Measurements from ENCODE around the gene N4BP2L1.

Gene N4BP2L1

DNA sequence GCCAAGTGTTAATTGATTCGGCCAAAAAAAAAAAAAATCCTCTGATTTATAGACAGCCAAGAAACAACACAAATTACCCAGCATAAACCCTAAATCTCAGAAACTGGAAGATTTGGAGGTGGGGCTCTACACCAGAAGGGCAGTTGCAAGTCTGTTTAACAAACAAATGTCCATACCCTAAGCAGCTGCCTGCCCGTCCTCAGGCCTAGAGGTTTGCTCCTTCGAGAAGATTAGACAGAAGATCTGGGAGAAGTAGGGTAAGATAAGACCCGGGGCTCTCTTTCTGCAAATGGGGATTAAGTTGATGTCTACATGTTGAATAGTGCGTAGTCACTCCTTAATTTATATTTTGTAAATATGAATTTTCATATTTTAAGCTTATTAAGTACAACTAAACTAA lies 3.4 kb upstream of the N4BP2L1 start:
- DNase-seq (ENCODE audit: low spot score), result no peak

- DNase-seq (ENCODE audit: low spot score), result no peak
These were observed 2.3 kb upstream of the N4BP2L1 start for GRCh38 chr13:32430018-32430747.

- no peak for DNase-seq (ENCODE audit: low spot score)
These were observed 1.5 kb upstream of the N4BP2L1 start for GRCh38 chr13:32429433-32429909.

DNA sequence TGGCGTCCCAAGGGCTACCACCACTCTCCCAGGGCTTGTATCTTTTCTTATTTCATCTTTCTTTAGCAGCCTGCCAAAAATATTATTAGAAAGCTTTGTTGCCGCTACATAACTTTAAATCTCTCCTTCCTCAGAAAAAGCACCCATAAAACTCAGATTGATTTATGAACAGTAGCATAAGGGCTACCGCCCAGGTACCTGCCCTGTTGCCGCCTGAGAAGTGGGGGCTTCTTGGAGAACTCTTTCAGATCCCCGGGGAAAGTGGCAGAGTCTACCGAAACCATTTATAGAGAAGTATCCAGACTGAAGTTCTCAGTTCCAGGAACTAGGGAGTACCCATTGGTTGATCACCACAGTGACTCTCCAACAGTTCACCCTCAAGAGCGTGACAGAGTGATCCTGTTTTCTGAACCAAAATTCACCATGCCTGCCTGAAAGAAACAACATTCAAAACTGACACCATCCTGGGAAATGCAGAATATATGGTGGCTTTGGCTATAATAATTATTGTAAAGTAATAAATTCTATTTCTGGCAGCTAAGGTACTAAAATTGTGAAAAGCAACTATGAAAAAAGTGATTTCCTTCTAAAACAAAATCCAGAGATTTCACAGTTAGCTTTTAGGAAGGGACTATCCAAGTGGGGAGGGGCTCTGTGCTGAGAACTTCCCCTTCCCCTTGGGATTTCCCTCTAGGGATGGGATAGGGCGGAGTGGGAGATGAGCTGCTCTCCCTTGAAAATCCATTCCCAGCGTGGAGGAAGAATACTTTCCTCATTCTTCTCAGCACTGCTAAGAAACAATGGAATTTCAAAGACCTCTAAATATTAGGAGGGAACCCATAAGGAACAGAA lies 877 bp upstream of the N4BP2L1 start:
- no peak for DNase-seq (ENCODE audit: low spot score)

DNA sequence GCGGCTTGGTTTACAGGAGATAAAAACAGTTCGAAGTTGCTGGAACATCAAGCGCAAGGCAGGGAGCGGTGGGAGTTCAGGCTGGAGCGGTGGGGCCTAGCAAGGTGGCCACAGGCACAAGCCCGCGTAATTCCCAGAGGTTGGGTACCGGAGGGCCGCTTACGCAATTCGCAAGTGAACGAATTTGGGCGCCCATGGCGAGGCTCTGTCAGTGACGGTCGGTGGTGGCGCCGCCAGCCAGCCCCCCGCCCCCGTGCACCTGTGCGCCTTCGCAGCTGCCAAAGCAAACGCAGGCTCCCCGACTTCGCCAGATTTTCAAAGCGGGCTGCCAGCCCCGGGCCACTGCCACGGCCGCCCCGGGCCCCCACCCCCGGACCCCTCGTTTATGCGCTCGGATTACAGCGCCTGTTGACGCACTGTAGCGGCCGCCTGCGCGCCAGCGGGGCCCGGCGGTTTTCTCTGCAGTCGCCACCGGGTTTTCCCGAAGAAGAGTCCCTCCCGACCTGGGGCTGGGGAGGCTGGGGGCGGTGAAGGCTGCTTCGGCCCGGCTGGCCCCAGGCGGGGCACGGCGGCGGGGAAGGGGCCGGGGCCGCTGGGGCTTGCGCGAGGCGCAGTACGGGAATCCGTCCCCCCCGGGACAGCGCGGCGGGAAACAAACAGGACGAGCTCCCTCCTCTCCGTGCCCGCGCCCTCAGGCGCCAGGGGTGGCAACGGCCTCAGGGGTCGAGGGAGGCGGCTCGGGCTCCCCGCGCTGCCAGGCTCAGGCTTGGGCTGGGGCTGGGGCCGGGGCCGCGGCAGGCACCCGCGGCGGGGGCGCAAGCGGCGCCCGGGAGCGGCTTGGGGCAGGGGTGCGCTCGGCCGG lies 709 bp downstream of the N4BP2L1 start:
- DNase-seq (ENCODE audit: low spot score), result peak; percentile 50

GRCh38 chr13:32426191-32426989 lies 1.5 kb downstream of the N4BP2L1 start:
- peak; percentile 80 for DNase-seq (ENCODE audit: low spot score)

DNA sequence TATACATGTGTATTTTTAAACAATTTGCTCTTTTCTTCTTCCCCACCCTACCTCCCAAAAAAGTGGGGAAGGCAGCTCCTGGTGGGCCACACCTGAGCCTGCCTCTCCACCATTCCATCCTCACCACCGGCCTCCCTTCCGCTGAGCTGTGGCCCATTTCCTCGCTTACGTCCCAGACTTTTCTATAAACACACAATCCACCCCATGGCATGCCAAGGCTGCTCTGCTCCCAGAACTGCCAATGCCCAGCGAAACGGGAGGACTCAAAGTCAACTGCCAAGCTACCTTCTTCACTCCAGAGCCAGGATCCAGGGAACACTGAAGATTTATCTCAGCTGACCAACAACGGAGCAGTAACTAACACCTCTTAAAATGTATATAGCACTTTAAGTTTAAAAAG lies 2.8 kb downstream of the N4BP2L1 start:
- DNase-seq (ENCODE audit: low spot score), result no peak

DNA sequence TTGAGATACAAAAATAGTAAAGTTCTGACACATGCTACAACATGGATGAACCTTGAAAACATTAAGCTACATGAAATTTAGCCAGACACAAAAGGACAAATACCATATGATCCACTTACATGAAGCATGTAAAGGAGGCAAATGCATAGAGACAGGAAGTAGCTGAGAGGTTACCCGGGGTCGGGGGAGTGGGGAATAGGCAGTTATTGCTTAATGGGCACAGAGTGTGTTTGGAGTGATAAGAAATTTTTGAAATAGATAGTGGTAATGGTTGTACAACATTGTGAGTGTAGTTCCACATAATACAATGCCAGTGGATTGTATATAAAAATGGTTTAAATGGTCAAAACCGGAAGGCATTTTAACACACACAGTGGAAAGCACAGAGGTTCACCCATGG lies 4.3 kb downstream of the N4BP2L1 start:
- no peak for DNase-seq (ENCODE audit: low spot score)

- DNase-seq (ENCODE audit: low spot score), result no peak
These were observed 8.1 kb downstream of the N4BP2L1 start for GRCh38 chr13:32419862-32420261.

GRCh38 chr13:32417995-32418394 lies 9.9 kb downstream of the N4BP2L1 start:
- DNase-seq (ENCODE audit: low spot score), result no peak

DNA sequence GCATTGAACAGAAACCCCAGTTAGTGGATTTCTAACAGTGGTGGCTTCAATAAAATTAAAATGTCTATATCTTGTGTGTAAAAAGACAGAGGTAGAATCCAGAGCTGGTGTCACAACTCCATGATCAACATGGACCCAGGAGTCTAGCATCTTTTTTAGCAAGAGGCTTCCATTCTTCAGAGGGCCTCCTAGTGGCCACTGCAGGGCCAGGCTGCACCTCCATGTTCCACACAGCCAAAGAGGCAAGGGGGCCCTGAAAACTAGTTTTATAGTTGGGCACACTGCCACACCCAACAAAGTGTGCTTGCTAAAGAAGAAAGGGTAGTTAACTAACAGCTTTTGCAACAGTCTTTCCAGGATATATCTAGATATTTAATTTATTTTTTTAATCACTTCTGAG lies 12.9 kb downstream of the N4BP2L1 start:
- DNase-seq (ENCODE audit: low spot score), result peak; percentile 21

DNA sequence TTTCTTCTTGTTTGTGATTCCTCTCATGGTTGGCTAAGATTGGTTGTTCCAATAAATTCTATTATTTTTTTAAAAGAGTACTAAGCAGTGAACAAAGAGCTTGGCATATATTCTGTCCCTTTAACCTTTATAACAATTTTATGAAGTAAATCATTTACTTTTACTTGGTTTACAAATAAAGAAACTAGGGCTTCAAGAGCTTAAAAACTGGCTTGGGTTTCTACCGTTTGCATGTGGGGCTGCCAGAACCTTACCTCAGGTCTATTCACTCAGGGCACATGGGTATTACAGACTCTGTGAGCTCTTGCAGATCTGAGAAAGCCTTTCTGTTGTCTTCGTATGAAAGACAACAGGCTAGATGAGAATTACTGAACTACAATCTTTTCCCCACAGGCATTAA lies 13.3 kb downstream of the N4BP2L1 start:
- no peak for DNase-seq (ENCODE audit: low spot score)

DNA sequence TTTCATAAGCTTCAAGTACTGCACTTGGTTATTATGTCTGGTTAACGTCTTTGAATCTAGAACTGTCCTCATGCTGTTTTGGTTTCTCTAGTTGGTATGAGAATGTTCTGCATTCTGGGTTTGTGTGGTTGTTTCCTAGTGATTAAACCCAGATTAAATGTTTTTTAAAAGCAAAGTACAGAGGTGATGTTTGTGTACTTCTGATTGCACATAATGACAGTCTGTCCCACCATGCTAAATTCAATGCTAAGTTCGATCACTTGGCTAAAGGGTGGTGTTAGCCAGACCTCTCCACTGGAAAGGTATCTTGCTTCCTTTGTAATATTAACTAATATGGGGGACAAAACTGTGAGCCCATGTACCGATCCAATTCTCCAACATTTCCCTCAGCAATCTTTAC lies 14.6 kb downstream of the N4BP2L1 start:
- DNase-seq (ENCODE audit: low spot score), result no peak

- DNase-seq (ENCODE audit: low spot score), result no peak
These were observed 18.1 kb downstream of the N4BP2L1 start for GRCh38 chr13:32409561-32410421.

GRCh38 chr13:32409001-32409313 lies 19.0 kb downstream of the N4BP2L1 start:
- DNase-seq (ENCODE audit: low spot score), result no peak

- DNase-seq (ENCODE audit: low spot score), result no peak
These were observed 19.5 kb downstream of the N4BP2L1 start for GRCh38 chr13:32408296-32409000.

- peak; percentile 50 for DNase-seq (ENCODE audit: low spot score)
These were observed 20.1 kb downstream of the N4BP2L1 start for GRCh38 chr13:32407854-32408253.

- no peak for DNase-seq (ENCODE audit: low spot score)
These were observed 24.8 kb downstream of the N4BP2L1 start for GRCh38 chr13:32403108-32403507.

DNA sequence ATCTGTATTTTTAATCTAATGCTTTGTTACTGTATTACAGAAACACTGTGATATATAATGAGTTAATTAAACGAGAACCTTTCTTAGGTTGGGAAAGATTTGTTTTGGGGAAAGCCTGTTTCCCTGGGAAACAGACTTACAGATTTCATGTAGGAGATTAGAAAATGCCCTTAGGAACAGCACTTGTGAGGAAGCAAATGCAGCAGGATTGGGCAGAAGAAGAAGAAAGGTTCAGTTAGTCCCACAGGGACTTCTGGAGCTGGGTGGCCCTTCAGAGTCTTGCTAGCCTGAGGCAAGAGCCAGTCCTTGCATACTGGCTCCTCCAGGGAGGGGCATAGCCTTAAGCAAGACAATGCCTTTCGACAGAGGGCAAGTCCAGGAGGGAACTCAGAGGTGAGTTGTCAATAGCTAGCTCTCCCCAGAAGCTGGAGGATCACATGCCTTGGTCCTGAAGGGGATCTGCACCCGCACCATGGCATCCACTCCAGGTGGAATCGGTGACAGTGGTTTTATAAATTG lies 36.8 kb downstream of the N4BP2L1 start:
- DNase-seq (ENCODE audit: low spot score), result no peak

- DNase-seq (ENCODE audit: low spot score), result no peak
These were observed 37.4 kb downstream of the N4BP2L1 start for GRCh38 chr13:32390484-32390883.
